A549 (cell line): ENCODE measurements around the gene DIP2C.

Experiments
- CTCF ChIP-seq: fragments of >200 bp; sonication (Bioruptor Twin); formaldehyde crosslinking; IDR thresholded peaks from 3 replicates; pipeline ENCODE4 v1.5.1; 2016
- KDM5A ChIP-seq: fragments of 200-600 bp; sonication (generic); IDR thresholded peaks from 2 replicates; pipeline ENCODE4 v1.6.1; 2016; ENCODE audit warnings: antibody characterized with exemption, mild to moderate bottlenecking
- POLR2A ChIP-seq: IDR thresholded peaks from 2 replicates; pipeline ENCODE4 v1.6.1; 2012; ENCODE audit warnings: mild to moderate bottlenecking, low read length
- ZSCAN20 ChIP-seq: fragments of 250-450 bp; sonication (Bioruptor Pico); IDR thresholded peaks from 2 replicates; pipeline ENCODE4 v1.8.0; 2022; ENCODE audit warnings: mild to moderate bottlenecking, moderate library complexity
- TF ChIP-seq, protein P1 (sequence below): IDR thresholded peaks from 2 replicates; pipeline ENCODE4 v1.6.1; 2012

GRCh38 chr10:604716-605631 lies 84.5 kb downstream of the DIP2C start:
- TF ChIP-seq CTCF (no peak), KDM5A (no peak), POLR2A (no peak), ZSCAN20 (CRISPR knock-in tag) (no peak)
- TF ChIP-seq, protein P1, sequence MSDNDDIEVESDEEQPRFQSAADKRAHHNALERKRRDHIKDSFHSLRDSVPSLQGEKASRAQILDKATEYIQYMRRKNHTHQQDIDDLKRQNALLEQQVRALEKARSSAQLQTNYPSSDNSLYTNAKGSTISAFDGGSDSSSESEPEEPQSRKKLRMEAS: no peak
